GM23248 (cell line): ENCODE measurements around the gene MCF2L.

ENCODE experiments used
- EZH2 ChIP-seq: fragments of 200-600 bp; sonication (generic); IDR thresholded peaks from 2 replicates; pipeline ENCODE4 v1.6.1; 2018; ENCODE audit warnings: antibody characterized with exemption, mild to moderate bottlenecking; ENCODE audit not compliant: insufficient read depth, poor library complexity, severe bottlenecking
- EZH2phosphoT487 ChIP-seq: fragments of 200-600 bp; sonication (generic); IDR thresholded peaks from 2 replicates; pipeline ENCODE4 v1.6.1; 2018; ENCODE audit warnings: antibody characterized with exemption, moderate library complexity, mild to moderate bottlenecking, low read depth; ENCODE audit not compliant: insufficient read depth

GRCh38 chr13:113091211-113091771, 122.3 kb downstream of the MCF2L start:
- TF ChIP-seq EZH2 (no peak), EZH2phosphoT487 (no peak)
